ENCODE results near the gene CARHSP1.

CARHSP1 gene

DNA sequence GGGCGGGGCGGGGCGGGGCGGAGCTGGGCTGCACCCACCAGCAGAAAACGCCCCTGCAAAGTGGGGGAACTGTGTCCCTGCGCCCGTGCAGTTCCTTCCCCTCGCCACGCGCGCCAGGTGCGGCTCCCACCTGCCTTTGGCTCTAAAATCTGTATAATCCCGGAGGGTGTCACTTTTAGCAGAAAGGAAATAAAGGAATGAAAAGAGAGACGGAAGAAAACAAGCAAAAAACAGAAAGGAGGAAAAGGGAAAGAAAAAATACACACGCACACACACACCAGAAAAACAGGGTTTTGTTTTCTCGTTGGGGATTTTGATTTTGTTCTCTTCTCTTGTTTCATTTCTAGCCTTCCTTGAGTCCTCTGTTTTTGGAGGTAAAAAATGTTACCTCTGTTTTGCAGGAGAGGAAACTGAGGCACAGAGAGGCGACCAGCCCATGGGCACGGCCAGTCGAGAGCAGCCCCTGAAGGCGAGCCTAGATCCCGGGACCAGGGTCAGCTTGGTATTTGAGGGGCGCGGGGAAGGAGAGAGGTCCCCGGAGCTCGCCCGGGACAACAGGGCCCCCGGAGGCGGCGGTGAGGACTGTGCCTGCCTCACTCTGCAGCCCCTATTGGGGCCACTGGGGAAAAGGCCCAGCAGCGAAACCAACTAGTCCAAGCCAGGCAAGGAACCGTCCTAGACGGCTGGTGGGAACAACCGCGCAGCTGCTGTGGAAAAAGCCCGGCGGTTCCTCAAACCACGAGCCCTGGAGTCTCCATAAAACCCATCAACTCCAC is 594 bp upstream of the CARHSP1 start:
- no peak for DNase-seq

DNA sequence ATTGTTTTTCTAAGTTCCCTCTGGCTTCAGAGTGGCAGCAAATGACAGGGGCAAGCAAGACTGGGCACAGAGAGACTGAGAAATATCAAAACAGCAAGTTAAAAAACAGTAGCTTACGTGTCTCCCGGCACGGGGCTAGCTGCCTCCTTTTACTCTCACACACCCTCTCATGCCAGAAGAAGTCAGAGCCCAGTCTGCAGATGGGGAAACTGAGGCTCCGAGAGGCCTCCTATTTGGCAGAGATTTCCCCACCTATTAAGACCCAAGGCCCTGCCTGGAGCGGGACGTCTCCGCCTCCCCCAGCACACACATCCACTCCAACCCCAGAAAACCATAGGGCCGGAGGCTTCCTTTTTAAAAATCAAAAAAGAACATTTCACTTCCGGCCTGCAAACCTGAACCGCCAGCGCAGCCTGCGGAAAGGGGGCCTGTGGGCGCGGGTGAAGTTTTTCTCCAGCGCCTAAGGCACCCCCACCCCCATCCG is 832 bp downstream of the CARHSP1 start:
- DNase-seq, result peak; percentile 58

DNA sequence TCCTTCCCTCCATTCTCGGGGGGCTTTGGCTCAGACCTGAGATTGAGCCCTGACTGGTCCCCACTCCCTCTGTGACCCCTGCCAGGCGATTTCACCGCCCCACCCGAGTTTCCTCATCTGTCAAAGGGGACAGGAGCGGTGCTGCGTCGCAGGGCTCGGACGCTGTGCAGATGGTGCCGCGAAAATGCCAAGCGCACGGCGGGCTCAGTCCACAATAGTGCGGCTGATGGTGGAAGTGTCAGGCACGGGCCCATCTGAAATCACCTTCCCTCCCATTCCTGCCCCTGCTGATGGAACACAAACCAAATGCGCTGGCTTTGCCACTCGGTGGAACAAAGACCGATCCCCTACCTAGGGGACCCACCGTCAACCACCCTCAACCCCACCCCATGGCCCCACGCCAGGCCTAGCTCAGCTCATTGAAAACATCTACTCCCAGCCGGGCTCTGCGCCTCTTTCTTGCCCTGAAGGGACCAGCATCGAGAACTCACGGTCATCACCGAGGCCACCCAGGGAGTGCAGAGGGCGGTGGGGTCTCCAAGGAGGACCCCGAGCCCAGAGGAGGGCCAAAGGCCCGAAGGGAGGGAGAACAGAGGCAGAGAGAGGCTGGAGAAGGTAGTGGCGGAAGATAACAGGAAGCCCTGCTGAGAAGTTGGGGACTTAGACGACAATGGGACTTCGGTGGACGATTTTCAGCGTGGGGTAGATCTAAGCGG is 1.4 kb downstream of the CARHSP1 start:
- DNase-seq, result peak; percentile 26

DNA sequence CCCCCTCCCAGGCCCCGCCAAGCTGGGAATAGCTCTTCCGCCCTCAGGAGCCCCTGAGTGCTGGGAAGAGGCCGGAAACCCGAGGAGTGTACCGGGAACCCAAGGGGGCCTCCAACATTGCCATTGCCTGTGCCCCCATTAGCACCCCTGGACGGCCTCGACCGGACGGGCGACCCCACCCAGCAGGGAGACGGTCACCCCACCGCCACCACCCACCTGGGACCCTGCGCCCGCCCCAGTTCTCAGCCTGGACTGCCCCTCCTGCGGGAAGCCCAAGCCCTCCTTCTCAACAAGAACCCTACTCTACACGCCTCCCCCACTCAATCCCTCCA is 2.0 kb downstream of the CARHSP1 start:
- no peak for DNase-seq

DNA sequence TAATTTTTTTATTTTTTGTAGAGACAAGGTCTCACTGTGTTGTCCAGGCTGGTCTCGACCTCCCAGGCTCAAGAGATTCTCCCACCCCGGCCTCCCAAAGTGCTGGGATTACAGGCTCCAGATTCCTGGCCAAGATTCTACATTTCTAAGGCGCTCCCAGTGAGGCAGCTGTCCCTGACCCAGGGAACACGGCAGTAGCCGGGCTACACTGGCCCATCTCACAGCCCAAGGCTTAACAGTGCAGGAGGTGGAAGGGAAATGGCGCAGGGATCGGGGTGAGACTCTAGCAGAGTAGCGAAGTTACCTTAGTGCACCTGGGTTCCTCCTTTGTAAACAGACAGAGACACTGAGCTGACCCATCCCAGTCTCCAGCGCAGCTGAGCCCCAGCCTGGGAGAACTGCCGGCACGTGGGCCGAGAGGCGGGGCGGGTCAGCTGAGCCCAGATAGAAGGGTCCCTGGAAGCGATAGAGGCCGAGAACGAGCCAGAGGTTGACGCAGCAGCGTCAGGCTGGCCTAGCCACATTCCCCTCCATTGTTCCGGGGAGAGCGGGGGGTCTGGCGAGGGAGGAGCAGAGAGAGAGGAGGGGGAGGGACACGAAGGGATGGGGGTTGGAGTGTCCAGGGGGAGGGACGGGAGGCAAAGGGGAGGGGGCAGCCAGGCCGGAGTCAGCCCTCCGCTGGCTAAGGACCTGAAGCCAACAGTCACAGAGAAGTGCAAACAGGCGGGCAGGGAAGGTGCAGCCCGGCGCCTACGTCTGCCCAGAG is 2.5 kb downstream of the CARHSP1 start:
- DNase-seq, result no peak

DNA sequence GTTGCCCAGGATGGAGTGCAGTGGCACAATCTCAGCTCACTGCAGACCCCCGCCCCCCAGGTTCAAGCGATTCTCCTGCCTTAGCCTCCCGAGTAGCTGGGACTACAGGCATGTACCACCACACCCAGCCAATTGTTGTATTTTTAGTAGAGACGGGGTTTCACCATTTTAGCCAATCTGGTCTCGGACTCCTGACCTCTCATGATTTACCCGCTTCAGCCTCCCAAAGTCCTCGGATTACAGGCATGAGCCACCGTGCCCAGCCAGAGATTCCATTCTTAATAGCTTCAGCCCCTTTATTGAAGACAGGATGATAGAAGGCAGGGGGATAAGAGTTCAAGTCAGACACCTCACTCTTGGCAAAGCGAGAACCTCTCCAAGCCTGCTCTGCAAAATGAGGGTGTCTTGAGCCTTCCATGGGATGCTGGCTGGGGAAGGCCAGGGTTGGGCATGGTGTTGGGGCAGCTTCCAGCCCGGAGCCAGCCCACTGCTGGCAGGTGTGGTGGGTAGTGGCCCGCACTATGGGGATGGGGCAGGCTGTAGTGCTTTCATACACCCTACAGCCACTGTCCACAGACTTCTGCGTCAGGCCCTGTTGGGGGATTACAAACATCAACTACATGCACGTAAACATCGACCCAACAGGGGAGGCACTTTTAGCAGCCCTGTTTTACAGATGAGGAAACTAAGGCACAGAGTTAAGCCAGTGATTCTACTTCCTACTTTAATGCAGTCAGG is 3.5 kb downstream of the CARHSP1 start:
- DNase-seq, result no peak

DNA sequence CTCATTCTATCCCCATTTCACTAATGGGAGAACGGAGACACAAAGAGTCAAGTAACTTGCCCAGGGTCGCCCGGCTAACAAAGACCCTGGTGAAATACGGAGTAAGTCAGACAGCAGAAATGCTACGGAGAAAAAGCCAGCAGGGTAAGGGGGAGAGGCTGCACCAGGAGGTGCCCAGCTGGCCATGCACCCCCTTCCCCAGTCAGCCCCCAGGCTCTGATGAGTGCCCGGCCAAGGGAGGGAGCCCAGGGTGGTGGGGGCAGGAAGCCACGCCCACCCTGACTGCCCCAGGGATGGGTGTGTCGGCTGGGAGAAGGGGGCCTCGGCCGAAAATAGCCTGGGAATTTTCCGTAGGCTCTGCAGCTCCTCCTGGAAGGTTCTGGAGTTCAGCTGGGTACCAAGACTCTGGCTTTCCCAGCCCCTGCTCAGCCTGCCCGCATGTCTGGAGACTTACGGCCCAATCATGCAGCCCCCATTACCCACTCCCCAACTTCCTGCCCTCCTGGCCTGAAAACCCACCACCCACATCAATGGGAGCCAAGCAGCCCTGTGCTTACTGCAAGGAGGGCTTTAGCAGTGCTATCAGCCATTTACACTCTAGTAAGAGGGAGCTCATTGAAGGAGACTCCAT is 4.2 kb downstream of the CARHSP1 start:
- DNase-seq, result no peak

DNA sequence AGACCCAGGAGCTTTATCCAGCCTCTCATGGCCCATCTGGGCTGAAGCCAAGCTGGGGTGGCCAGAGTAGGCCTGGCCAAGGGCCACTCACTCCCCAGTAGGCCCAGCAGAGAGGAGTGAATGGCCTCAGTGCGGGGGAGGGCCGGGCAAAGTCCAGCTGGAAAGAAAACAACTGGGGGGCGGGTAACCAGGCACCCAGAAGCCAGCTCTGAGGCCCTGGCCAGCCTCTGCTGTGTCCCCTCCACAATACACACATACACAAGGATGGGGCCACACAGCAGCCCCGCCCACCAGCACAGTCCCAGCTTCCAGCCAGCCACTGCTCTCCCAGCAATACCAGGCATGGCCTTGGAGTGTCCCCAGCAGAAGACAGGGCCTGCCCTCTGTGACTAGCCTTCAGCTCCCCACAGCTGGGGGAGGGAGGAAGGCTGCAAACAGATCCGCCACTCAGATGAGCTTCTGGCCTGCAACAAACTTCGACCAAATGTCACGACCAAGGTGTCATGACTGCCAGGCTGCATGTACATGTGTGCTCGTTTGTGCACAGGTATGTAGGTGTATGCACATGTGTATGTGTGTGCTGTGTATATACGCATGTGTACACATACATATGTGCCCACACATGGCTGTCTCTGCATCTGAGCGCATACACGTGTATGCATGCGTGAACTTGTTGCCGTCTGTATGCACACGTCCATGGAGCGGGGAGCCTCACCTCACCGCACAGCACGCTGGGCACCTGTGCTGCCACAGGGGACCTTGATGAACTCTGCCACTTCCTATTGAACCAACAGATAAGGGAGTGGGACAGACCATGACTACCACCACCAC is 5.0 kb downstream of the CARHSP1 start:
- no peak for DNase-seq

DNA sequence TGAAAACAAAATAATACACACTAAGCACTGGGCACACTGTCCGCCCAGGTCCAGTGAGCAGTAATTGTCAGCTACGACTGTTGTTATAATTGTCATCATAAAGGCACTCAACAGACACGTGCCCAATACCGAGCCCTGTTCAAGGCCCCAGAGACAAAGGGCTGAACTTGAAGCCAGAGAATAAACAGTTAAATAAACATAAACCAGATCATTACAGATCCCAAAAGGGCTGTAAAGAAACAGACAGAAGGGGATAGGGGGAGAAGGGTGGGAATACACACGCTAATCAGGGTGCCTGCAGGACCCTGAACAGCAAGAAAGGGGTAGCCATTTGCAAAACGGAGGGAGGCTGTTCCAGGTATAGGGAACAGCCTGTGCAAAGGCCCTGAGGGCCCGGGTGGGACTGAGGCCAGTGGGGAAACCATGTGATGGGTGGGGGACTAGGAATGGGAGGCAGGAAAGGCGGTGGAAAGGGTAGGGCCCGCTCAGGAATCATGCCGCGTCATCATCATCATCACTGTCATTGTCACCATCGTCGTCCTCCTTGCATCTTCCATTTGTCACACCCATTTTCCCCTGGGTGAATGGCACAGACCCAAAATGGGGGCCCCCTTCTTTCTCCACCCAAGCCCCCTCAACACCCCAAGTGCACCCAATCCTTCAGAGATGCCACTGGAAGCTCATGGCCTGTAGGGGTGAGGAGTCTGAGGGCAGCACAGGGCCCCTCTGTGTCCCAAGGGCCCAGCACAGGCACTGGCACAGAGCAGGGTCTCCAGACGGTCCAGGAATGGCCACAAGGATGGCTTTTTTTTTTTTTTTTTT is 6.3 kb downstream of the CARHSP1 start:
- DNase-seq, result no peak

DNA sequence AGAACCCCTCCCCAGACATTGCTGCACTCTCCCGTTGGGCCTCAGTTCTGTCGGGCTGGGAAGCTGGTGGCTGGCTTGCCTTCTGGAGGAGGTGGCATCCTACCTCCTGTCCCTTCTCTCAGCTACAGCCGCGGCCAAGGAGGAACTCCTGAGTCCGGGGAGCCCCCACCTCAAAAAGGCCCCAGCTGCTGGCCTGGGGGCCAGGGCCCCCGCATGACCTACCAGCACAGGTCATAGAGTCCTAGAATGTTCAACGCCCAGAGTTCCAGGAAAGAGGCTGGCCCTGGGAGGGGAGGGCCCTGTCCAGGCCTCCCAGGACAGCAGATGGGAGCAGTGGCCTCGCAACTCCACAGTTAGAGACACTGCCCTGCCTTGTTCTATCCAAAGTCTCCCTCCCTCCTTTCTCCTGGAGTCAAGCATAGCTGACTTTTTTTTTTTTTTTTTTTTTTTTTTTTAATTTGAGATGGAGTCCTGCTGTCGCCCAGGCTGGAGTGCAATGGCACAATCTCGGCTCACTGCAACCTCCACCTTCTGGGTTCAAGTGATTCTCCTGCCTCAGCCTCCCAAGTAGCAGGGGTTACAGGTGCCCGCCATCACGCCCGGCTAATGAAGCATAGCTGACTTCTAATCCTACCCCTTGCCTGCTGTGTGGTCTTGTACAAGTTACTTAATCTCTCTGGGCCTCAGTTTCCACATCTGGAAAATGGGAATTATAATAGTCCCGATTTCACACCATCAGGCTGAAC is 7.1 kb downstream of the CARHSP1 start:
- no peak for DNase-seq

DNA sequence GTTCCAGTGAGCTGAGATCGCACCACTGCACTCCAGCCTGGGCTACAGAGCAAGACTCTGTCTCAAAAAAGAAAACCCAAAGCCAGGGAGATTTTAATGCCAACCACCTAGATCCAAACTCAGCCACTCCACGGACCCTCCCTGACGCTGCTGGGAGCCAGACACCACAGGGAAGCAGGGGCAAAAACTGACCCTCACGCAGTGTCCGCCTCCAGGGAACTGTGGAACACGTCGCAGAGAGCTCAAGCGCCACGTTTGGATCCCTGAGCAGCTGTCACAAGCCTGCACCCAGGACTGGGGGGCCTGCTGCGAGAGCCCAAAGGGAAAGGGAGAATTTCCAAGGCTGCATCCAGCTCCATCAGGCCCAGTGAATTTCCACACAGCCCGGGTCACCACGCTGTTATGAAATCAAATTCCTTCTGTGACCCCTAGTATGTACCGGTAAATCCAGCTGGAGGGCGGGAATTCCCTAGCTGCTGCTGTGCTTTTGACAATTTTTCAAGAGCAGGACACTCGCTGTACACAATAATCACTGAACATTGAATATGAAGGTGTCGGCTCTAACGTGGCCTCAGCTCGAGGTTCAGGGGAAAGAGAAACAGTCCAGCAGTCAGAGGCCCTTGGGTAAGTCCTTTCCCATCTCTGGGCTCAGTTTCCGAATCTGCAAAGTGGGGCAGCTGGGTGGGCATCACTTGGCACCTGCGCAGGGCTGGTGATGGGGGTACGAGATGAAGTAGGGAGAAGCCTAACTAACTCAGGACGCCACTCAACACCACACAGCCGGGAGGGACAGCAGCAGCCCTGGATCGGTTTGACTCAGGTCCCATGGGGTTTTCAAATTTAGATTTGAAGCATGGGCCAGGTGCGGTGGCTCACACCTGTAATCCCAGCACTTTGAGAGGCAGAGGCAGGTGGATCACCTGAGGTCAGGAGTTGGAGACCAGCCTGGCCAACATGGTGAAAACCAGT is 8.6 kb downstream of the CARHSP1 start:
- DNase-seq, result no peak

DNA sequence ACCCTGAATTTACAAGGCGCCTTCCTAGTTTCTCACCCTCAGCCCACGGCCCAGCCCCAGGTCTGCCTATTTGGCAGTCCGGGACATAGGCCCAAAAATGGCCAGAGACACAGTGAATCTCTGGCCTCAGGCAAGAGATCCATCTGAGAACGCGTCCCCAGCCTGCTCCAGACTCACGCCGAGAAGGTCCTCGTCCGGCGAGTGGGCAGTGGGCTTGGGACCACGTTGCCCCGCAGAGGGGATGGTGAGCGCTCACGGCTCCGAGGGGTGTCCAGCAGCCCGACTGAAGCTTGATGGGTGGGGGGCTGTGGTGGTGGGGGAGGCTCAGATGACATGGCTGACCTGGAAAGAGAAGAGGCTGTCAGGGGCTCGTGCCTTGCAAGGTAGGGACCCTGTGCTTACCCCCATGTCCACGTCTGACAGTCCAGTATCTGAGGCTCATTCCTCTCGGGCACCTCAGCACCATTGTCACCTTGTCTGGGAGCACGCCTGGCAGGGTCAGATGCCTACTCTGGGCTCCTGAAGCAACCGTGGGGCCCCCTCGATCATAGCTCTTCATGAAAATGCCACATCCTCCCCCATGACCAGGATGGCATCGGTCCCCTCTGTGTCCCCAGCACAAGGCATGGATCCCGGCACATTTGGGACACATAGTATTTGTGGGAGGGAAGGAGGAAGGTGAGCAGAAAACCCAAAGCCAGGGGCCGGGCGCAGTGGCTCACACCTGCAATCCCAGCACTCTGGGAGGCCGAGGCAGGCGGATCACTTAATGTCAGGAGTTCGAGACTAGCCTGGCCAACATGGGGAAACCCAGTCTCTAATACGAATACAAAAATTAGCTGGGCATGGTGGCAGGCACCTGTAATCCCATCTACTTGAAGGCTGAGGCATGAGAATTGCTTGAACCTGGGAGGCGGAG is 9.6 kb downstream of the CARHSP1 start:
- no peak for DNase-seq

DNA sequence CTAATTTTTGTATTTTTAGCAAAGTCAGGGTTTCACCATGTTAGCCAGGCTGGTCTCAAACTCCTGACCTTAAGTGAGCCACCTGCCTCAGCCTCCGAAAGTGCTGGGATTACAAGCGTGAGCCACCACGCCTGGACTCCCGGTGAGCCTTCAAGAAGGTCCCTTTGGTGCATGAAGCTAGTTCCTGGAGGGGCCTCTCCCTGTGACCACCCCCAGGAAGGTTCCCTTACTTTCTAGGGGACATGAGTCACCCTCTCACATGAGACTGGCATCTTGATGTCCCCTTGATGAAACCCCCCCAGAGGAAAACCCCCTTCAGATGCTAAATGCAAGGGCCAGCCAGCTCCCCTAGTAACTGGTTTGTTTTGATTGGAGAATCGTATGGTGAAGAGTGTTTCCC is 12.8 kb downstream of the CARHSP1 start:
- DNase-seq, result no peak

DNA sequence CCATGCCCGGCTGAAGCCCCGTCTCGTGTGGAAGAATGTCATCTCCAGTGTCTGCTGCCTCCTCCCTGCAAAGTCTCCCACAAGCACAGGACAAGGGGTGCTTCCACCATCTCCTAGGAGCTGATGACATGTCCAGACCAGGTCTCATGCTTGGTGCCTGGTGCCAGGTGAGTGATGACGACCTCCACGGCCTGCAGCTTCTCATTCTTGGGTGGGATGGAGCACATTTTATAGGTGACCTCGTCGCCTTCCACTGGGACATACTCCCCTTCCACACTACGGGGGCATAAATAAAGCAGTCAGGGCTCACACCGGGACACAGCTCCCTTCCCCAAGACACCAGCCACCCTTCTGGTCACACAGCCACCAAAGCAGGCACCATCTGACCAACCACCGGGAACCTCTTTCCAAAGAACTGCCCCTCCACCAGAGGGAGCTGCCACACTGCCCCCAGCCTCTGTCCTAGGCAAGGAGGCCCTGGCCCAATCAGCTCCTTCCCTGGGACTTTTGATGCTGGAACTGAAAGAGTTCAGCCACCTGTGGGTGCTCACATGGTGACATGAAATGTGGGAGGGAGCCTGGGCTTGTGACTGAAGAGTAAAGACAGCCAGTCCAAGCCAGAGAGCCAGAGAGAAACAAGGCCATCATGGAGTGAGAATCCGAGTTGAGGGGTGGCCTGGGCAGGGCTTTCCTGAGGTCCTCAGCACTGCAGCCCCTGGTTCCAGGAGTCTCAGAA is 13.6 kb downstream of the CARHSP1 start:
- DNase-seq, result no peak

DNA sequence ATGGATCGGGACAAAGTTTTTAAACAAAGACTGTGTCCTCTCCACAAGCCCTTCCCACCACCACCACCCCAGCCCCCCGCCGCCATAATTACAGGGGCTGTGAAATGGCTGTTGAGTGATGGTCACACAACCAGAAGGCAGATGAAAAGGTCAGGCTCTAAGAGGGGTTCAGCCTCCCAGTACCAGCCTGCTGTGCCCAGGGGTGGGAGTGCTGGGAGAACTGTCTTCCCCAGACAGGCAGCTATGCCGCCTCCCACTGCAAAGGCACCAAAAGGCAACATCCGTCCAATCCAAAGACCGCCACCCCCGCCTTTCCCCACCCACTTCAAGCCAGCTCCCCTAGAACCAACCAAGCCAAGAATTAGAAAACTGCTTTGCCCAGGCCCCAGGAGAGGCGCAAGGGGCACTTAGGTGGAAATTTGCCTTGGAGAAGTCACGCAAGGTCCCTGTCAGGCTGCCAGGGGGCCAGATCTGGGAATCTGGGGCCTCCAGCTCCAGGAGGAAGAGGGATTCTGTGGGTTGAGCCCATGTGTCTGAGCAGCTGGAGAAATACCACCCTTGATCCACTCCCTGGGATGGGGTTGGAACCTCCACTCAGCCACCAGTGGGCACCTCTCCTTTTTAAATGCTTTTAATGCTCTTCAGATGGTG is 14.4 kb downstream of the CARHSP1 start:
- DNase-seq, result no peak

DNA sequence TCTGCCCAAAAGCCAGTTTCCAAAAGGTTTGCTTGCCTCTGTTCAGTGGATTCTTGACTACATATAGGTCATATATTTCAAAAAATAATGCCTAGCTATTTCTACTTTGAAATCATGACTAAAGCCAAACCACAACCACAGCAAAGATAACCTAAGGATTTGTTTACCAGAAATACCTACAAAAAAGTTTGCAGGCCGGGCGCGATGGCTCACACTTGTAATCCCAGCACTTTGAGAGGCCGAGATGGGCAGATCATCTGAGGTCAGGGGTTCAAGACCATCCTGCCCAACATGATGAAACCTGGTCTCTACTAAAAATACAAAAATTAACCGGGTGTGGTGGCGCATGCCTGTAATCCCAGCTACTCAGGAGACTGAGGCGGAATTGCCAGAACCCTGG is 15.2 kb downstream of the CARHSP1 start:
- no peak for DNase-seq

Data from activated naive CD4-positive, alpha-beta T cell treated with Interleukin-2 at 50 U/mL for 16 hours (primary cell).